ENCODE measurements around the gene NHERF1.

The NHERF1 gene

GRCh38 chr17:74790161-74791058, 42.0 kb downstream of the NHERF1 start:
- DNase-seq, result no peak

- DNase-seq, result no peak
Observed at GRCh38 chr17:74792586-74793105, 44.2 kb downstream of the NHERF1 start.

GRCh38 chr17:74795327-74796020, 47.0 kb downstream of the NHERF1 start:
- no peak for DNase-seq

GRCh38 chr17:74796211-74796610, 47.8 kb downstream of the NHERF1 start:
- DNase-seq, result no peak

- peak; percentile 63 for DNase-seq
Observed at GRCh38 chr17:74796866-74797265, 48.4 kb downstream of the NHERF1 start.

GRCh38 chr17:74797824-74798223, 49.4 kb downstream of the NHERF1 start:
- DNase-seq, result no peak

- DNase-seq, result no peak
Observed at GRCh38 chr17:74798239-74798707, 49.8 kb downstream of the NHERF1 start.

- no peak for DNase-seq
Observed at GRCh38 chr17:74799097-74799496, 50.7 kb downstream of the NHERF1 start.

GRCh38 chr17:74800531-74800930, 52.1 kb downstream of the NHERF1 start:
- DNase-seq, result no peak

- DNase-seq, result no peak
Observed at GRCh38 chr17:74801896-74802295, 53.5 kb downstream of the NHERF1 start.

- DNase-seq, result no peak
Observed at GRCh38 chr17:74803388-74803930, 55.0 kb downstream of the NHERF1 start.

- no peak for DNase-seq
Observed at GRCh38 chr17:74803971-74804370, 55.5 kb downstream of the NHERF1 start.

- no peak for DNase-seq
Observed at GRCh38 chr17:74804683-74805082, 56.3 kb downstream of the NHERF1 start.

GRCh38 chr17:74805591-74805991, 57.2 kb downstream of the NHERF1 start:
- DNase-seq, result no peak

- no peak for DNase-seq
Observed at GRCh38 chr17:74806334-74806733, 57.9 kb downstream of the NHERF1 start.

- no peak for DNase-seq
Observed at GRCh38 chr17:74807441-74807840, 59.0 kb downstream of the NHERF1 start.

GRCh38 chr17:74807925-74808324, 59.5 kb downstream of the NHERF1 start:
- no peak for DNase-seq

GRCh38 chr17:74808714-74809430, 60.4 kb downstream of the NHERF1 start:
- no peak for DNase-seq

- DNase-seq, result peak; percentile 54
Observed at GRCh38 chr17:74810699-74811485, 62.5 kb downstream of the NHERF1 start.

GRCh38 chr17:74812109-74813009, 63.9 kb downstream of the NHERF1 start:
- peak; percentile 55 for DNase-seq

- no peak for DNase-seq
Observed at GRCh38 chr17:74814453-74814852, 66.0 kb downstream of the NHERF1 start.
